ENCODE measurements around the gene COPS7B. TPM values are rescaled to one million over a fixed set of nuclear protein-coding genes. Genes with fewer than 3 reads are reported as not detected.

COPS7B gene
- polyA plus RNA-seq, 1 of the 3 experiments (the other 2 are of a cell fraction) = 60.5 TPM

DNA sequence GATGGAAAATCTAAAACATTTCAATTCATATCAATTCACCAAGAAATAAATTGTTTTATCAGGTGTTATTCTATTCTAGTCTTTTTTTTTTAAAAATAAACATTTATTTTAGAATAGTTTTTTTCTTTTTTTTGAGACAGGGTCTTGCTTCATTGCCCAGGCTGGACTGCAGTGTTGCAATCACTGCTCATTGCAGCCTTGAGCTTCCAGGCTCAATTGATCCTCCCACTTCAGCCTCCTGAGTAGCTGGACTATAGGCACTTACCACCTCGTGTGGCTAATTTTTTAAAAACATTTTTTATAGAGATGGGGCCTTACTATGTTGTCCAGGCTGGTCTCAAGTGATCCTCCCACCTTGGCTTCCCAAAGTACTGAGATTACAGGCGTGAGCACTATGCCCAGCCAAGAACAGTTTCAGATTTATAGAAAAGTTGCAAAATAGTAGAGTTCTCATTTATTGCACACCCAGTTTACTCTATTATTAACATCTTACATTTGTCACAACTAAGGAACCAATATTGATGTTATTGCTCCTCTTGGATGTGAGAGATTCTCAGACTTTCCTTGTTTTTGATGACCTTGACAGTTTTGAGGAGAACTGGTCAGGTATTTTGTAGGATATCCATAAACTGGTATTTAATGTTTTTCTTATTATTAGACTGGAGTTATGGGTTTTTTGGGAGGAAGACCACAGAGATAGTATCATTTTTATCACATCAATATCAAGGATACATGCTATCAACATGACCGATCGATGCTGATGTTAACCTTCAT is 35.0 kb upstream of the COPS7B start:
- no peaks in the 10 kb centered on the region for H3K9me2 ChIP-seq
- POLR2A ChIA-PET = no interaction called here
- no peak overlapping the region for H3K9ac ChIP-seq
- DNase-seq = no peak
- H4K20me1 ChIP-seq (ENCODE audit: insufficient read depth) = no peaks in the 10 kb centered on the region
- no peak for TF ChIP-seq EP300 (IDR thresholded peaks at IDR 0.05; ENCODE audit: borderline replicate concordance in 1 of 2, low read depth in 1 of 2, low read length in 1 of 2)
- no peak for TF ChIP-seq MEF2A (IDR thresholded peaks at IDR 0.05; ENCODE audit: borderline replicate concordance, low read depth)
- TF ChIP-seq YY1 (IDR thresholded peaks at IDR 0.05; ENCODE audit: low read depth) = no peak
- TF ChIP-seq, protein P1, sequence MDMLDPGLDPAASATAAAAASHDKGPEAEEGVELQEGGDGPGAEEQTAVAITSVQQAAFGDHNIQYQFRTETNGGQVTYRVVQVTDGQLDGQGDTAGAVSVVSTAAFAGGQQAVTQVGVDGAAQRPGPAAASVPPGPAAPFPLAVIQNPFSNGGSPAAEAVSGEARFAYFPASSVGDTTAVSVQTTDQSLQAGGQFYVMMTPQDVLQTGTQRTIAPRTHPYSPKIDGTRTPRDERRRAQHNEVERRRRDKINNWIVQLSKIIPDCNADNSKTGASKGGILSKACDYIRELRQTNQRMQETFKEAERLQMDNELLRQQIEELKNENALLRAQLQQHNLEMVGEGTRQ (IDR thresholded peaks at IDR 0.05; ENCODE audit: borderline replicate concordance, low read depth, low read length) = no peak
- TF ChIP-seq RFX5 (IDR thresholded peaks at IDR 0.05; ENCODE audit: low read length) = no peak
- TF ChIP-seq MXI1 (IDR thresholded peaks at IDR 0.05; ENCODE audit: low read depth, low read length) = no peak
- no peak for TF ChIP-seq EZH2phosphoT487 (IDR thresholded peaks at IDR 0.05; ENCODE audit: borderline replicate concordance, low read depth)
- TF ChIP-seq, protein P2, sequence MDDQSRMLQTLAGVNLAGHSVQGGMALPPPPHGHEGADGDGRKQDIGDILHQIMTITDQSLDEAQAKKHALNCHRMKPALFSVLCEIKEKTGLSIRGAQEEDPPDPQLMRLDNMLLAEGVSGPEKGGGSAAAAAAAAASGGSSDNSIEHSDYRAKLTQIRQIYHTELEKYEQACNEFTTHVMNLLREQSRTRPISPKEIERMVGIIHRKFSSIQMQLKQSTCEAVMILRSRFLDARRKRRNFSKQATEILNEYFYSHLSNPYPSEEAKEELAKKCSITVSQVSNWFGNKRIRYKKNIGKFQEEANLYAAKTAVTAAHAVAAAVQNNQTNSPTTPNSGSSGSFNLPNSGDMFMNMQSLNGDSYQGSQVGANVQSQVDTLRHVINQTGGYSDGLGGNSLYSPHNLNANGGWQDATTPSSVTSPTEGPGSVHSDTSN (IDR thresholded peaks at IDR 0.05) = no peak
- TF ChIP-seq NFIC (IDR thresholded peaks at IDR 0.05; ENCODE audit: borderline replicate concordance) = no peak
- TF ChIP-seq, protein P3, sequence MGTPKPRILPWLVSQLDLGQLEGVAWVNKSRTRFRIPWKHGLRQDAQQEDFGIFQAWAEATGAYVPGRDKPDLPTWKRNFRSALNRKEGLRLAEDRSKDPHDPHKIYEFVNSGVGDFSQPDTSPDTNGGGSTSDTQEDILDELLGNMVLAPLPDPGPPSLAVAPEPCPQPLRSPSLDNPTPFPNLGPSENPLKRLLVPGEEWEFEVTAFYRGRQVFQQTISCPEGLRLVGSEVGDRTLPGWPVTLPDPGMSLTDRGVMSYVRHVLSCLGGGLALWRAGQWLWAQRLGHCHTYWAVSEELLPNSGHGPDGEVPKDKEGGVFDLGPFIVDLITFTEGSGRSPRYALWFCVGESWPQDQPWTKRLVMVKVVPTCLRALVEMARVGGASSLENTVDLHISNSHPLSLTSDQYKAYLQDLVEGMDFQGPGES (IDR thresholded peaks at IDR 0.05; ENCODE audit: low read depth, low read length) = no peak
- no peak for TF ChIP-seq SIN3A (IDR thresholded peaks at IDR 0.05; ENCODE audit: borderline replicate concordance, low read depth, low read length)
- TF ChIP-seq FOXJ3 (CRISPR knock-in tag; IDR thresholded peaks at IDR 0.05) = no peak
- TF ChIP-seq JUND (IDR thresholded peaks at IDR 0.05) = no peak
- H3K9me3 ChIP-seq = no peaks in the 10 kb centered on the region
- H3K79me2 ChIP-seq (ENCODE audit: insufficient read depth) = no peaks in the 10 kb centered on the region
- no peaks in the 10 kb centered on the region for H3K4me1 ChIP-seq (ENCODE audit: control insufficient read depth in 1 of 2, insufficient read depth in 2 of 2, low read depth in 1 of 2, low read length in 1 of 2)
- CTCF ChIA-PET = interaction anchor here (1.0 kb wide), 1 partner anchor 36 kb away, joined by 3 read pairs; no protein-coding TSS in a partner anchor
- no peaks in the 10 kb centered on the region for H3K36me3 ChIP-seq (replicated peaks in 1 of 2; ENCODE audit: control insufficient read depth in 1 of 2, insufficient read depth in 2 of 2, low read length in 1 of 2)
- H2AFZ ChIP-seq (ENCODE audit: low read depth) = no peak overlapping the region
- no peaks in the 10 kb centered on the region for H3K27me3 ChIP-seq (ENCODE audit: insufficient read depth)
- H3K4me2 ChIP-seq = no peak overlapping the region
- H3K27ac ChIP-seq (ENCODE audit: low read depth in 2 of 2, low read length in 1 of 2) = no peak overlapping the region
- no peak overlapping the region for H3K4me3 ChIP-seq (ENCODE audit: low read depth in 2 of 2, low read length in 1 of 2)
- H3F3A ChIP-seq (replicated peaks; ENCODE audit: insufficient read depth) = no peaks in the 10 kb centered on the region
- 87% methylated on average over 4 of the region's 4 CpGs for WGBS (ENCODE audit: low lambda C conversion rate)

DNA sequence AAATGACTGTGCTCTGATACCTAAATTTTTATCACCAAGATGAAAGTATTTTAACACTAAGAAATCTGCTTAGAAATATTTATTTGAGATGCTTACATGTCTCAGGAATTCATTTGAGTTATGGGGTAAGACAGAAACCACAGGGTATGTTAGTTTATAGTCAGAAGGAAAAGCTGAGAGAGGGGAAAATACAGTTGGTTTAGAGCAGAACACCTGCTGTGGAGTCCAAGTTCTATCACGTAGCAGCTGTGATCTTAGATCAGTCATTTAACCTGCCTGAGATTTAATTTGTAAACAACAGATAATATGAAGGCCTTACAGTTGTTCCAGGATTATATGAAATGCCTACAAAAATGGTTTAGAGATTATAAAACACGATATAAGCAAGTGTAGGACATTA is 34.2 kb upstream of the COPS7B start:
- CTCF ChIA-PET = interaction anchor here (0.8 kb wide), 1 partner anchor 77 kb away, joined by 4 read pairs; no protein-coding TSS in a partner anchor
- Histone ChIP-seq H3K4me2 (no peak overlapping the region), H3K9me3 (no peaks in the 10 kb centered on the region), H3K9ac (no peak overlapping the region), H3F3A (replicated peaks; ENCODE audit: insufficient read depth) (no peaks in the 10 kb centered on the region), H3K9me2 (no peaks in the 10 kb centered on the region), H3K36me3 (replicated peaks in 1 of 2; ENCODE audit: control insufficient read depth in 1 of 2, insufficient read depth in 2 of 2, low read length in 1 of 2) (no peaks in the 10 kb centered on the region), H3K4me3 (ENCODE audit: low read depth in 2 of 2, low read length in 1 of 2) (no peak overlapping the region), H2AFZ (ENCODE audit: low read depth) (no peak overlapping the region), H3K27me3 (ENCODE audit: insufficient read depth) (no peaks in the 10 kb centered on the region), H3K27ac (ENCODE audit: low read depth in 2 of 2, low read length in 1 of 2) (no peak overlapping the region), H3K79me2 (ENCODE audit: insufficient read depth) (no peaks in the 10 kb centered on the region), H4K20me1 (ENCODE audit: insufficient read depth) (no peaks in the 10 kb centered on the region), H3K4me1 (ENCODE audit: control insufficient read depth in 1 of 2, insufficient read depth in 2 of 2, low read depth in 1 of 2, low read length in 1 of 2) (no peaks in the 10 kb centered on the region)
- DNase-seq = no peak
- WGBS (ENCODE audit: low lambda C conversion rate) = 94% methylated on average over 2 of the region's 2 CpGs
- POLR2A ChIA-PET = no interaction called here
- TF ChIP-seq FOXJ3 (CRISPR knock-in tag; IDR thresholded peaks at IDR 0.05) = no peak
- TF ChIP-seq MXI1 (IDR thresholded peaks at IDR 0.05; ENCODE audit: low read depth, low read length) = no peak
- TF ChIP-seq RXRA (IDR thresholded peaks at IDR 0.05; ENCODE audit: borderline replicate concordance, low read depth) = no peak
- no peak for TF ChIP-seq TCF12 (IDR thresholded peaks at IDR 0.05)
- no peak for TF ChIP-seq RFX5 (IDR thresholded peaks at IDR 0.05; ENCODE audit: low read length)
- no peak for TF ChIP-seq GATA2 (CRISPR knock-in tag; IDR thresholded peaks at IDR 0.05)
- no peak for TF ChIP-seq FOXM1 (IDR thresholded peaks at IDR 0.05; ENCODE audit: low read depth)
- no peak for TF ChIP-seq TAF1 (IDR thresholded peaks at IDR 0.05; ENCODE audit: borderline replicate concordance, low read depth, low read length)
- TF ChIP-seq, protein P3 (IDR thresholded peaks at IDR 0.05; ENCODE audit: low read depth, low read length) = no peak
- TF ChIP-seq, protein P4, sequence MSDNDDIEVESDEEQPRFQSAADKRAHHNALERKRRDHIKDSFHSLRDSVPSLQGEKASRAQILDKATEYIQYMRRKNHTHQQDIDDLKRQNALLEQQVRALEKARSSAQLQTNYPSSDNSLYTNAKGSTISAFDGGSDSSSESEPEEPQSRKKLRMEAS (IDR thresholded peaks at IDR 0.05; ENCODE audit: low read depth) = no peak

All from SK-N-SH (cell line).